GM19351 (cell line): ENCODE measurements around the gene TMEM132A.
"Not testable (repeated sequence)": the region's sequence is repeated elsewhere in the genome, so short reads cannot be mapped to it uniquely, and the experiment has no call there.

ENCODE experiments used
- ATAC-seq: cut with Tn5 transposase; IDR thresholded peaks from one replicate; pipeline ENCODE4 v1.9.1; 2021; ENCODE audit warnings: mild to moderate bottlenecking, moderate library complexity; ENCODE audit not compliant: unreplicated experiment

TMEM132A gene

DNA sequence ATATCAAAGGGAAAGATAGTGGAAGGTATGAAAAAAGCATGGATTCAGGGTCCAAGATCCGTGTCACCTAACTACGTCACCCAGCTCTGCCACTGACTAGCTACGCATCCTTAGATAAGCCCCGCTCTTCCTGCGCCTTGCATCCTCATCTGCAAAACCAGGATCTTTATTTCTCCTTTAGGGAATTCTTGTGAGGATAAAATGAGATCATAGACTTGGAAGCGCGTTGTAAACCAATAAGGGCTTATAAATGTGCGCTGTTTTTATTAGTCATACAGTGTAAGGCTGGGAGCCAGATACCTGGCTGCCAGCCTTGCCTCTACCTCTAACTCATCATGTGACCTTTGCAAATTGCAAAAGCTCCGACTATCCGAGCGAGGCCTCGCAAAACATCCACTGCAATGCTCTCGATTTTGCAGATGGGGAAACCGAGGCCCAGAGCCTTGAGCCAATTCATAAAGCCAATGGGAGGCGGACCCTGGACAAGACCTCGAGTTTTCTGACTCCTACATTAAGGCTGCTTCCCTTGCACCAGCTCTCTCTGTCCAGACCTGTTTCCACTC is 18.6 kb upstream of the TMEM132A start:
- no peak for ATAC-seq

DNA sequence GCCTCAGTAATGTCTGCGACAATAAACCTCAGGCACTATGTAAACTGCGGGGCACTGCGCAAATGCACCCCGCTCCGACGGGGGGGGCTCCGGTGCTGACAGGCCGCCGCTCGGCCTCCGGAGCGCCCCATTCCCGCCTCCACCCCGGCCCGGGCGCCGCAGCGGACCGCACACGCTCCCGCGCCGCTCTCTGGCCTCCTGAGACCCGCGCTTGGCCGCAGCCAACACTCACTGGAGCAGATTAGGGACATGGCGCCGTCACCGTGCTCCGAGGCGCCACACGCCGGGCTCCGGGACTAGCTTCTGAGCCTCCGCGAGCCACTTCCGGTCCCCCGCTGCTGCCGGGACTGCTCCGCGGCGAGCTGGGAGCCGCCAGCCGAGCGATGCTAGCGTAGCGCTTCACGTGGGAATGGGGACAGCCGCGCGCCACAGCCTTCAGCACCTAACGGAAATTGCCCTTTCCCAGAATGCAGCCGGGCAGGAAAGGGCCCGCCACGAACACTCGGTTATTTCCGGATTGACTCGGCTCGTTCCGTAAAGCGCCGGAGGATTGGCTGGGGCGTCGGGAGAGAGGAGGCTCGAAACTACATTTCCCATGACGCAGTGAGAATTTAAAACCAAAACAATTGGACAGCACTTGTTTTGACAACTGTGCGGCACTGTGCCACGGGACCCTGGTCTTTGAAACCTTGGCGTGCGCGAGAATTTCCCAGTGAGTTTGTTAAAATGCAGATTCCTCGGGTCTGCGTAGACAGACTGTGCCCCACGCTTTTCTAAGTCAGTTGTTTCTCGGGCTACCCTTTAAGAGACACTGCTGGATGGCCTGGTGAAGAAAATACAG is 17.9 kb upstream of the TMEM132A start, which contains the start of gene PRPF19:
Gene PRPF19, minus strand, starts transcription at position 454 of the 841 bp plus-strand sequence. Its CDS starts 203 bp downstream, at position 251.
- ATAC-seq = peak; percentile 69

DNA sequence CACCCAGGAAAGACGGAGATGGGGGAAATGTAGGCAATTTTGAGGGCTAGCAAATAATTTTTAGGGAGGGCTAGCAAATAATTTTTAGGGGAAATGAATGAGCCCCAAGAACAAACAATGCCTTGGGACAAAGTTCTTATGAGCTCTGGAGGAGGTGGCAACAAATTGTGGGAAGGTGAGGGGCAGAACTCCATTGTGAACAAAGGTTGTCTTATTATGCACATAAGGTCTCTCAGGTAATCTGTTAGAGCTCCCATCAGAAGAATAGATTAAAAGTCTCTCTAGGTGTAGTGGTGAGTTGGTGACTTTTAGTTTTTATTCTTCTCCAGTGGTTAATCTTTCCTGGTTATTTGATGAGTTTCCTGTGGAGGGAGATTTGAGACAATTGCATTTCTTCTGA is 15.5 kb upstream of the TMEM132A start:
- ATAC-seq = no peak

DNA sequence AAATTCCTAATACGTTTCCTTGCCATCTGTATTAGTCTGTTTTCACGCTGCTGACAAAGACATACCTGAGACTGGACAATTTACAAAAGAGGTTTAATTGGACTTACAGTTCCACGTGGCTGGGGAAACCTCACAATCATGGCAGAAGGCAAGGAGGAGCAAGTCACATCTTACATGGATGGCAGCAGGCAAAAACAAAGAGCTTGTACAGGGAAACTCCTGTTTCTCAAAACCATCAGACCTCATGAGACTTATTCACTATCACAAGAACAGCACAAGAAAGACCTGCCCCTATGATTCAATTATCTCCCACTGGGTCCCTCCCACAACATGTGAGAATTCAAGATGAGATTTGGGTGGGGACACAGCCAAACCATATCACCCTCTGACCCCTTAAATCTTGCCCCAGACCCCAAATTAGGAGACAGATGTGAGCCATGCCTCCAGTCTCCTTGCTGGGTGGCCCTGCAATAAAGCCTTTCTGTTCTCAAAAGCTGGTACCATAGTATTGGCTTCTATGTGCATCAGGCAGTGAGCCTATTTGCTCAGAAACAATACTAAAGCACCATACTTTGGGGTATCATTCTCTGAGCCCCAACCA is 14.5 kb upstream of the TMEM132A start:
- not testable (repeated sequence) for ATAC-seq

DNA sequence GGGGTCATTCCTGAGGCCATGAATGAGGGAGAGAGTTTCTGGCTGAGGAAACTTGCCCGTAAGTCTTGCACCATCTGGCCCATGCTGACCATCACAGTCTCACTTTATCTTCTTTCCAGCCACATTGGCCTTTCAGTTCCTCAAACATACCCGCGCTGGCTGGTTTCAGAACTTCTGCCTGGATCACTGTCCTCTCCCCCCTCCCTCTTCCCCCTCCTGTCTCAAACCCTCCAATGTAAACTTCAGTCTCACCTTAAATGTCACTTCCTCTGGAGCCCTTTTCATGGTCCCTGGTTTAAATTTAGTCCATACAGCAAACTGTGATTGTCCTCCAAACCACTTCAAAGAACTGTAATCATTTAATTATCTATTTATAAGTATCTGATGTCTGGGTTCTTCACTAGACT is 14.0 kb upstream of the TMEM132A start:
- ATAC-seq = peak; percentile 36

DNA sequence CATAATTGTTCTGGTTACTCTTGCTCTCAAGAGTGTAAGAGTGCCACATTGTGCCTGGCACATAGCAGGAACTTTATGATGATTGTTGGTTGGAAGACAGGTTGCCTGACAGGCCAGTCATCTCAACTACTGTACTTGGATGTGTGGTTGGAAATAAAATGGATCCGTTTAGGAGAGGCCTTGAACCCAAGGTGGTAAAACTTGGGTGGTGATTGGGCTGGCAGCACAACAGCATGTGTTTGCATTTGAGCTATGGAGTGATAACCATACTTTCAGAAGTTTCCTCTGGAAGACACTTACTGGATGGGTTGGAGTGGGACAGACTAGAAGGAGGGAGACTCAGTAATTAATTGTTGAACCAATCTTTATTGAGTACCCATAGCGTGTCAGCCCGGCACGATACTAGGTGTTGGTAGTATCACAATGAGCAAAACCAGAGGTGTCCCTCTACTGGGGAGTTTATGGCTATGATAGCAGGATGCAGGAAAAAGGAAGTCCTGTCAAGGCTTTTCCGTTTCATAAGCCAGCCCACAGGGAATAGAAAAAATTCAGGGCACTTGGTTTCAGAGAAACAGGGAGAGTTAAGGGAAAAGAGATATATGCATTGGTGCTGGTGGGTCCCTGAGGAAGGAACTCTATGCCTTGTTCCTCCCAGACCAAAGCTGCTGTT is 13.4 kb upstream of the TMEM132A start:
- ATAC-seq = no peak

DNA sequence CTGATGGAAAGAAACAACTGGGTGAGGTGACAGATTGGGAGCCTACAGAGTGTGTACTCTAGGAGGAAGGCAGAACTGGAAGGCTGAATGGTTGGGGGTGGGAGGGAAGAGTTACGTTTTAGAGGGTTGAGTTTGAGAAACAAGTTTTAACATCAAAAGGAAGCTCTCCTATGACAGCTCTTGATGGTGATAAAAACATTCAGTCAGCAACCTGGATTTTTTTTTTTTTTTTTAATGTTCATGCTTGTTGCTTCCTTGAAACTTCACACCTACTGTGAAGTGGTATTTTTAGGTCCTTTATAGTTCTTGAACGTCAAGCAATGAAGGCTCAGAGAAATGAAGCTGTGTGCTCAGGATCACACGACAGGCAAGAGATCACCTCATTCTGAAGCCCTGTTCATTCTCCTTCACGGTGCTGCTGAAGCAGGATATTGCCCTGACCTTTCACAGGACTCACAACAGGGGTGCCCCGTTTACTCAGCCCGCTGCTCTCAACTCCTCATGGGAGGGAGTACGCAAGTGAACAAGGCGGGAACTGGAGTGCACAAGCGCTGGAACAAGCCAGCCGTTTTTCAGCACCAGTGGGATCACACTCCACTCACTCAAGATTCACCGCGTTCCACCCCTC is 11.9 kb upstream of the TMEM132A start:
- ATAC-seq = no peak

DNA sequence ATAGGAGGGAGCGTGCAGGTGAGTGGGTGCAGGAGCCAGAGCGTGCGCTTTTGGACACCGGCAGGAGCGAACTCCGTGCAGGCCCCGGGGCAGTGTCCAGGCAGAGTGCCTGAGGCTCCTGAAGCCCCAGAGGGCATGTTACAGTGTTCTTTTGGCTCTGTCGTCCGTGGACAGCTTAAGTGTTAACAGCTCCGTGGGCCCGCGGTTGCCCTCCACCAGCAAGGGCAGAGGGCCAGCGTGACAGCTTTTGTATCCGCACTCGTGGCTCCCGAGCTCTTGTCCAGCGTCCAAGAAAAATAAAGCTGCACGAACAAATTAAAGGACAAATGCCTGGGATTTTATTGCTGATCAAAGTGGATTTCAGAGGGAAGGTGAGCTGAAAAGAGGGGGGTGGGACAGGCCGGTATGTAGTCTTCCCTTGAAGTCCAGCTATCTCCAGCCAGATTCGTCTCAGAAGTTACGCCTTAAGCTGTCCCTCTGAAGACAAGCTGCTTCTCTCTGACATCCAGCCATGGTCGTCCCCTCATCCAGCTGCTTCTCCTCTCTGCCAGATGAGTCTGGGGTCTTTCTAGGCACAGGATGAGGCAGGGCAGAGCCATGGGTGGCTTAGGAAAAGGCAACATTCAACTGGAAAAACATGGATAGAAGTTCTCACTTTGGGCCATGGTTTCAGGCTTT is 11.3 kb upstream of the TMEM132A start:
- ATAC-seq = no peak

DNA sequence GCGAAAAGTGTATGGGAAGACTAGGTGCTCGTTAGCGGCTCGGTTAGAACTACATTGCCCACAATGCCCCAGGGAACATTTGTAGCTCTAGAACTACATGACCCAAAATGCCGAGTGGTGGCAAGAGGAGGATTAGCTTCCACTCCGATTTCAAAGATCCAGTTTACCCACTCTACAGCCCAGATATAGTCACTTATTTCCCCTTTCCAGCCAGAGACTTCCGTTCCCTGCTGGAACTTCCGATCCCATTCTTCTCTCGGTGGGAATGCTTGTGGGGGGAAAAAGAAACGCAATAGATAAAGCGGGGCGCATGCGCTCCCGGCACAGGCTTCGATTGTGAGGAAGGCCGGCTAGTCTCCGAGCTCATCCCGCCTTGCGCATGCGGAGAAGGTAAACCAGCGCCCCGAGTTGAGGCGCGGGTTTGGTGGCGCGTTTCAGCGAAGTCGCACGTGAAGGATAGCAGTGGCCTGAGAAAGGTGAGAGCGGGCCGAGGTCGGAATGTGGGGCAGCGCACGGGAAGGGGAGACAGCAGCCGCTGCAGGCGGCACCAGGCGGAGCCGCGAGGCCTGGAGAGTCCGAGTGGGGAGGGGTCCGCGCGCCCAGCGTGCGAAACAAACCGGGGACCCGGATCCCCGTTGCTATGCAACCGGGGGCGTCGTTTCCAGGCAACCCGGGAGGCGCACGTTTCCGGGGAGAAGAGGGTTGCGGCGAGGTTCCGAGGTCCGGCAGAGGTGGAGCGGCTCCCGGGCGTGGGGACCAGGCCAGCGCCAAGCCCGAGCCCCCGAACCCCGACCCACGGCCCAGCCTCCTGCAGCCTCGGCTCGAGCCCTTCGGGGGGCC is 10.2 kb upstream of the TMEM132A start, which contains the start of gene TMEM109:
Gene TMEM109, plus strand, starts transcription at position 366 of the 840 bp plus-strand sequence. CDS start 5,536 bp downstream, outside the sequence.
- peak; percentile 41 for ATAC-seq

DNA sequence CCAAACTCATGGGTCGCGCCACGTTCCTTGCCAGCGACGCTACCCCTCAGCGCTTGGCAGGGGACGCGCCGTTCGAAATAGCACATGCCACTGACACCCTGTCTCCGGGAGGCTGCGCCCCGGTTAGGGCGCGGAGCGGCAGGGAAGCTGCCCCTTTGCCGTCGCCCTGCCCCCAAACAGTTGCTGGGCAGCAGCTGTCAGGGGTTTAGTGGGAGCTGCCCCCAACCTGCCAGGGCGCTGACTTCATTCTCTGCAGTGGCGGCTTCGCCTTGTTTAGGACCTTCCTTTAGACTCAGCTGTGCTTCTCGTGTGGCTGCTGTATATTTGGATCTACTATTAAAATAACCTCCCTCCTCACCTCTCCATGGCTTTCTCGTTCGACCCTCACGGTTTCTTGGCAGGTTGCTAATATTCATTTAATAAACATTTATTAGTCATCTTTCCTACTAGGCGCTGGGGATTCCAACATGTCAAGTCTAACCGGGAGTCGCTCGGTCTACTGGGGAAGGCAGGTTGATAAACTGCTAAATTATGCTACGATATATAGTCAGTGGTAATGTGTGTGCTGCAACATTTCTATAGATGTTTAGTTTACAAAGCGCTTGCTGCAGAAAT is 9.5 kb upstream of the TMEM132A start:
- peak; percentile 7 for ATAC-seq

DNA sequence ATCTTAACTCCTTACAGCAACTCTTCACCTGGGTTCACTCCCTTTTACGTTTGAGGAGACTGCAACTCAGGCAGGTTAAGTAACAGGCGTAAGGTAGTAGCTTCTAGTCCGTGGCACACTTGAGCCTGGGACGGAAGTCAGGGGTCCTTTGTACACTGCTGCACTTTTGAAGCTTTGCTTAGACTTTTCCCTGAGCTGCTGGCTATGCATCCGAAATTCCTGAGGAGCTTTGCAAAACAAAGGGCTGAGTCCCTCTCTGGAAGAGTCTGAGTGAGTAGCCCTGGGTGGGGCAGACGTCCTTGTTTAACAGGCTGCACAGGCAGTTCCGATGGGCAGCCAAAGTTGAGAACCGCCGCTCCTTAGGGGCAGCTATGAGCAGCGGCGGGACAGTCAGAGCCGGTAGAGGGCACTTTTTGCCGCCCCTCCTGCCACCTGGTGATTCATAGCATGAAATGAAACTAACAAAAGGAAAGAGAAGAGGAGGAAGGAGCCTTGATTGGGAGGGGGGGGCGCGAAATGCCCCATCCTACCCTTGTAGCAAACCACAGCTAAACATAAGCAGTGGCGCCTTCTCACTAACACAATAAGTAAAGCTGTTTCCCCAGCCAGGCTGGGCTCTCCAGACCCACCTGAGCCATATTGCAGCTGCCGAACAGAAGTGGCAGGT is 8.9 kb upstream of the TMEM132A start:
- peak; percentile 44 for ATAC-seq

DNA sequence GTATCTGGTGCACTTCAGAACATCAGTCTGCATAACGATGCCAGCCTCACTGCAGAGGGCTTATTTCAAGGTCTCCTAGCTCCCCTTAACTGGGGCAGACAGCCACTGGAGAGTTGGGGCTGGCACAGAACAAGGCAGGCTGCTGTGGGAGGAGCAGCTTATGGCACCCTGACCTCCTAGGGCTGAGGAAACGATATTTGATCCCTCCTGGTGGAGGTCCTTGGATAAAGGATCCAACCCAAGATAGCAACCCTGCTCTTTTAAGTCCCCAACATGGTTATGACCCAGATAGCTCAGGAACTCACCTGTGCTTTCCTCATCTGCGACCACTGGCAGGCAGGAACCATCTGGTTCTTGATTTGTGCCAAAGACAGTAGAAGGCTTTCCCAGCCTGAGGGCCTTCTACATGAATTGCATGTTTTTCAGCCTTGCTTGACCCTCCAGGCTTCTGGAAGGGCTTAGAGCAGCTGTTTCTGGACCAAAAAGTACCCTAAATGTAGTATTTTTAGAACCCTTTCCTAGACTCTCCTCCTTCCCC is 7.5 kb upstream of the TMEM132A start:
- ATAC-seq = no peak

DNA sequence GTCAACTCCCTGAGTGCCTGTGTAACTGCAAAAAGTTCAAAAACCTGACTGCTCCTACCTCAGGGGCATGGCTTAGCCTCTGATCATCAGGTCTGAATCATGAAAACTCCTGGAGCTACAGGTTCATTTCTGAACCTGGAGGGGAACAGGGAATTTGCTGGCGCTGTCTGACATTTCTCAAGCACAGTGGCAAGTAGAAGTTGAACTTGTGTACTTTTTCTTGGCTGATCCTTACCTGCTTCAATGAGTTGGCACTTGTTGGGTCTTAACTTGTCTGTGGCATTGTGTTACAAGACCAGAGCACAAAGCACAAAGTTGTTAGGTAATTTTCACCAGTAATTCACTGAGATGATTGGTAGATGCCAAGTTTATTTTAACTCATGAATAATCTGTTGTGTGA is 7.0 kb upstream of the TMEM132A start:
- ATAC-seq = no peak

DNA sequence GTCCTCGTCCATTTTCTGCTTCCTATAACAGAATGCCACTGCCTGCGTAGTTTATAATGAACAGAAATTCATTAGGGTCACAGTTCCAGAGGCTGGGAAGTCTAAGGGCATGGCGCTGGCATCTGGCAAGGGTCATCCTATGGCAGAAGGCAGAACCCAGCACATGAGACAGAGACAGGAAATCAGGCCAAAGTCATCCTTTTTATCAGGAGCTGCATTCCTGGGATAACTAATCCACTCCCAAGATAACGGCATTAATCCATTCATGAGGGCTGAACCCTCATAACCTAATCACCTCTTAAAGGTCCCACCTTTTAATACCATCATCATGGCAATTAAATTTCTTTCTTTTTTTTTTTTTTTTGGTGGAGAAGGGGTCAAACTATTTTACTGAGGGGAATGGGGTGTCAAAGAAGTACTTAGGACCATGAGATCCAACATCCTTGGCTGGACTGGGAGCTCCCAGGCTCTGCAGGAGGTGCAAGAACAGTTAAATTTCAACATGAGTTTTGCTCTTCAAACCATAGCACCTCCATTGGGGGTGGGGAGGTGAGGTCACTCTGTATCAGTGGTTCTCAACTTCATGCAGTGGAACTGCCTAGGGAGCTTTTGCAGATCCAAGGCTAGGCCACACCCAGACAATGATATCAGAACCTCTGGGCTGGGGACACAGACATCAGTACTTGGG is 5.9 kb upstream of the TMEM132A start:
- no peak for ATAC-seq

DNA sequence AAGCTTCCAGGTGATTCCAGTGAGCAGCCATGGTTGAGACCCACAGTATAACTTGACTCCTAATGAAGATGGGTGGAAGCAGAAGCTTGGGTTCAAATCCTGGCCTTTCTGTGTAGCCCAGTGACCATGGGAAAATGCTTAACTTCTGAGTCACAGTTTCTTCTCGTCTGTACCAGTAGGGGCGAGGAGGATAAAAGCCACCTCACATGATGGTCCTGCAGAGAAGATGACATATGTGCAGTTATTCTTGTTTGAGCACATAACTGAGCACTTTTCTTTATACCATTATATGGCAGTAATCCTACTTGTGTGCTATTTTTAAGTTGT is 5.4 kb upstream of the TMEM132A start:
- ATAC-seq = no peak

DNA sequence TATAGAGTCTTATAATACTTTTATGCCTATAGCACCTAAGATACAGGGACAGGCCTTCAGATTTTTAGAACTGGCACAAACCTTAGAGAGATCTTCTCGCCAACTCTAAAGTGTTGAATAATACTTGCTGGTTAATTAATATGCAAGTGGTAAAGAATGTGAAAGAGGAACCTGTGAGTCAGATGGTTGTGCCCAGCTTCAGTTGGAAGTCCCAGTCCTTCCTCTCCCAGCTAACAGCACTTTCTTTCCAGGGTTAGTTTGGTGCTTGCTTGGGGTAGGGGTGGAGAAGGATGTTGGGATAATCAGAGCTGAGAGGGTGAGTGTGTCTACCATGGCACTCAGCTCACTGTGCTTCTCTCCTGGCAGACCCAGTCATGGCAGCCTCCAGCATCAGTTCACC is 4.9 kb upstream of the TMEM132A start:
- no peak for ATAC-seq

DNA sequence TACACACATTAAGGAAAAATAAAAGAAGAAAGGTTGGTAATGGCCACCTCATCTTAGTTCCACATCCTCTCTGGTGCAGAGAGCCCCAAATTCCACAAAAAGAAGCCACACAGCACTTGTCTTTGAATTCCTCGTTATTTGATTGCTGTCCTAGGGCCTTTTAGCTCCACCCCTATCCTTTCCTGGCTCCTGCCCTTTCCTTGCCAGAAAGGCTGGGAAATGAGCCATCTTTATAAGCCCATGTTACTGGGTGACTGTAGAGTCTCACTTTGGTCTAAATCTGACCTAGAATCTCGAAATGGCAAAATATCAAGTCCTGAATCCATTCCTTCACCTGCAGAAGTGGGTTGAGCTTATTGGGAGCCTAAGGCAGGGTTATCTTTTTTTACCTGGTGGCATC is 4.3 kb upstream of the TMEM132A start:
- ATAC-seq = no peak

DNA sequence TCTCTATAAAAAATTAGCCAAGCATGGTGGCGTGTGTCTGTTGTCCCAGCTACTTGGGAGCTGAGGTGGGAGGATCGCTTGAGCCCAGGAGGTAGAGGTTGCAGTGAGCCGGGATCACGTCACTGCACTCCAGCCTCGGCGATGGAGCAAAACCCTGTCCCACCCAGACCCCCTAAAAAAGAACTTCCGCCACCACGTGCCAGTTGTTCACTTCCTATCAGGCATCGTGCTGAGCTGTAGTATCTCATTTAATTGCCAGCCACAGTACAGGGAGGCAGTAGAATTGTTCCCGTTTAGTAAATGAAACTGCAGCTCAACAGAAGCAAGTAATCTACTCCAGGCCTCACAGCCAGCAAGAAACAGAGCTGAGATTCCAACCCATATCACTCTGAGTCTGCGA is 3.0 kb upstream of the TMEM132A start:
- ATAC-seq = no peak
